RWPE2 (cell line): ENCODE measurements around the gene DTYMK.

Source experiments
- ATAC-seq: fragments of 200-7000 bp; cut with Tn5 transposase; 3 replicates; pipeline ENCODE4 v1.9.1; 2021; ENCODE audit warnings: low read depth
- DNase-seq: peaks from one replicate; pipeline ENCODE4 v3.0.0-alpha.2; 2020; ENCODE audit warnings: low spot score
- H3K27ac ChIP-seq: fragments of 450-650 bp; 2 replicates; pipeline ENCODE4 v1.5.1; 2017; ENCODE audit warnings: mild to moderate bottlenecking; ENCODE audit not compliant: poor library complexity, severe bottlenecking
- H3K27me3 ChIP-seq: fragments of 250-450 bp; sonication (Bioruptor Pico); 2 replicates; pipeline ENCODE4 v1.5.1; 2021; ENCODE audit warnings: mild to moderate bottlenecking, moderate library complexity; ENCODE audit not compliant: insufficient read depth, poor library complexity, severe bottlenecking
- H3K36me3 ChIP-seq: fragments of 250-450 bp; sonication (Bioruptor Pico); 2 replicates; pipeline ENCODE4 v1.5.1; 2020; ENCODE audit warnings: low read depth, mild to moderate bottlenecking, moderate library complexity
- H3K4me1 ChIP-seq: fragments of 250-450 bp; sonication (Bioruptor Pico); 2 replicates; pipeline ENCODE4 v1.5.1; 2021; ENCODE audit warnings: mild to moderate bottlenecking, moderate library complexity; ENCODE audit not compliant: insufficient read depth, poor library complexity, severe bottlenecking
- H3K4me3 ChIP-seq: fragments of 250-450 bp; sonication (Bioruptor Pico); 2 replicates; pipeline ENCODE4 v1.5.1; 2021; ENCODE audit warnings: mild to moderate bottlenecking, moderate library complexity; ENCODE audit not compliant: severe bottlenecking
- H3K9me3 ChIP-seq: fragments of 250-450 bp; sonication (Bioruptor Pico); 2 replicates; pipeline ENCODE4 v1.5.1; 2021; ENCODE audit warnings: mild to moderate bottlenecking, moderate library complexity; ENCODE audit not compliant: severe bottlenecking
- CTCF ChIP-seq: fragments of 450-650 bp; IDR thresholded peaks from one replicate; pipeline ENCODE4 v1.5.1; 2017; ENCODE audit warnings: mild to moderate bottlenecking, moderate library complexity; ENCODE audit not compliant: poor library complexity, severe bottlenecking

Gene DTYMK

DNA sequence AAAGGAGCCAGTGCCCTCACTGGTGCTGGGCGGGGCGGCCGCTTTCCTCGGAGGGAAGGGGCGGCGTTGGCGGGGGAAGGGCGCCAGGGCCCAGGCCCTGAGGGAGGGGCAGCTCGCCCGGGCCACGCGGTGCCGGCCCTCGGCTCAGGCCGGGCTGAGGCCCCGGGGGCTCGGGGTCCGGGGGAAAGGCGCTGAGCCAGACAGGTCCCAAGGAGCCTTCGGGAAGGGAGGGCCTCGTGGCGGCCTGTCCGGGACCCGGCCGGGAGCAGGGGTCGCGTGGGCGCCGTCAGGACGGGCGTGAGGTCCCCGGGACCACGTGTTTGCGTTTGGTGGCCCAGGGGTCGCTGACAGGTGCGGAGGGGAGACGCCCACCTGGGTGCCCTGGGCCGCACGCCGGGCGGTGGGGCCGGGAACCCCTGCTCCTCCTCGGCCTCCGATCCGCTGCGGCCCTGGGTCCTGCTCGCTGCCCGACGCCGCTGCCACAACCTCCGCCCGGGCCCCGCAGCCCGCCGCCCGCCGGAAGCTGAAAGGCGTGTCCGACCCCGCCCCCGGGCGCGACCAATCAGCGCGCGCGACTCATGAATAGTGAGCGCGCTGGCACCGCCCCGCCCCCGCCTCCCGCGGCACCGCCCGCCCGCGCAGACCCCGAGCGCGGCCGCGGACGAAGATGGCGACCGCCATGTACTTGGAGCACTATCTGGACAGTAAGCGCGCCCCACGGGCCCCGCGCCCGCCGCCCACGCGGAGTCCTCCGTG, 15.0 kb upstream of the DTYMK start, which contains the start of gene ING5:
Gene ING5, plus strand, starts transcription at position 641 of the 756 bp plus-strand sequence. Its CDS starts 27 bp downstream, at position 668.
- Histone ChIP-seq H3K9me3 (no peaks in the 10 kb centered on the region), H3K4me1 (peaks cover 5% of the 10 kb centered on the region), H3K4me3 (peak within 1 kb of the TSS; percentile 63), H3K27me3 (no peaks in the 10 kb centered on the region), H3K27ac (peak within 1 kb of the TSS; percentile 74), H3K36me3 (peaks cover 25% of the 10 kb centered on the region)
- peak; percentile 72 for ATAC-seq
- TF ChIP-seq CTCF = peak; percentile 16
- DNase-seq = peak; percentile 94

DNA sequence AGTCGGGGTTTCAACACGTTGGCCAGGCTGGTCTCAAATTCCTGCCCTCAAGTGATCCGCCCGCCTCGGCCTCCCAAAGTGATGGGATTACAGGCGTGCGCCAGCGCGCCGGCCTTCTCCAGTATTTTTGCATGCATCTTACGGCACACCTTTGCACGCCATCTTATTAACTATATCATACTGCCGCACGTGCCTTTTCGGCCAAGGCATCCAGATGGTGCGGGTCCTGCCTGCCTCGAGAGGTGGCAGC, 14.5 kb upstream of the DTYMK start:
- peak overlapping the region; percentile 74 for H3K27ac ChIP-seq
- peaks cover 5% of the 10 kb centered on the region for H3K4me1 ChIP-seq
- DNase-seq (no peak), ATAC-seq (no peak)
- H3K27me3 ChIP-seq = no peaks in the 10 kb centered on the region
- peak overlapping the region; percentile 63 for H3K4me3 ChIP-seq
- H3K9me3 ChIP-seq = no peaks in the 10 kb centered on the region
- H3K36me3 ChIP-seq = peaks cover 20% of the 10 kb centered on the region
- peak; percentile 52 for TF ChIP-seq CTCF

- no peak; the same call in 2 of the 3 replicates for ATAC-seq
- peaks cover 37% of the 10 kb centered on the region for H3K36me3 ChIP-seq
- H3K4me1 ChIP-seq = peaks cover 10% of the 10 kb centered on the region
- H3K27ac ChIP-seq = no peak overlapping the region
- no peak overlapping the region for H3K4me3 ChIP-seq
- TF ChIP-seq CTCF = no peak
- DNase-seq = no peak
- H3K27me3 ChIP-seq = no peaks in the 10 kb centered on the region
- H3K9me3 ChIP-seq = no peaks in the 10 kb centered on the region
These were observed 9.0 kb upstream of the DTYMK start for GRCh38 chr2:241695651-241696050.

DNA sequence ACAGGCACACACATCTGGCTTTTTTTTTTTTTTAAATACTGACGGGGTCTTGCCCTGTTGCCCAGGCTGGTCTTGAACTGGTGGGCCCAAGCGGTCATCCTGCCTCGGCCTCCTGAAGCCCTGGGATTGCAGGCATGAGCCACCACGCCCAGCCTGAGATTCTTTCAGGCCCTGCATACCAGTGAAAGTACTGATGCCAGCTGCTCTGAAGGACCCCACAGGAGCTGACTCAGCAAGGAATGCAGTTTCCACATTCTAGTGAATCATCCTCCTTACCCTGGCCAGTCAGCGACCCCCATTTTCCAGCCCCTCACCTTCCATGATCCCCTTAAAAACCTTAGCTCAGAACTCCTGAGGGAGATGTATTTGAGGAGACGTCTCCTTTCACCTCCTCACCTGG, 5.8 kb upstream of the DTYMK start:
- no peak for DNase-seq
- Histone ChIP-seq H3K4me1 (peaks cover 14% of the 10 kb centered on the region), H3K36me3 (peaks cover 46% of the 10 kb centered on the region)

More for the DNA sequence above, 5.8 kb upstream of the DTYMK start:
- peak; percentile 70 for ATAC-seq
- TF ChIP-seq CTCF = no peak
- Histone ChIP-seq H3K9me3 (no peaks in the 10 kb centered on the region), H3K4me3 (no peak overlapping the region), H3K27ac (peak overlapping the region; percentile 43), H3K27me3 (no peaks in the 10 kb centered on the region)
